ENCODE measurements around the gene BACE2.
A peak's percentile ranks its signal among the peaks of the same experiment; 100 is the strongest.

- TF ChIP-seq CTCF (IDR thresholded peaks at IDR 0.05; ENCODE audit: poor library complexity), result peak; percentile 74
- no peak for TF ChIP-seq EZH2phosphoT487 (IDR thresholded peaks at IDR 0.05; ENCODE audit: low read depth, severe bottlenecking, unreplicated experiment)
Measured at GRCh38 chr21:41121785-41122415, 46.1 kb upstream of the BACE2 start.
